K562 (cell line): Measurements from ENCODE around the gene ARHGAP12. TPM values are rescaled to one million over a fixed set of nuclear protein-coding genes. Genes with fewer than 3 reads are reported as not detected.

ENCODE experiments used
- BRF2 ChIP-seq: IDR thresholded peaks from 3 replicates; pipeline ENCODE4 v1.6.1; 2011; ENCODE audit warnings: borderline replicate concordance, mild to moderate bottlenecking; ENCODE audit not compliant: insufficient read length, insufficient read depth
- CBX8 ChIP-seq: fragments of 200-600 bp; sonication (generic); IDR thresholded peaks from 2 replicates; pipeline ENCODE4 v1.6.1; 2012; ENCODE audit warnings: borderline replicate concordance, mixed run types, low read depth, mild to moderate bottlenecking, moderate library complexity, mixed read lengths, low read length, control low read depth, inconsistent platforms; ENCODE audit not compliant: poor library complexity, severe bottlenecking; ENCODE audit errors: extremely low read depth
- CLOCK ChIP-seq: fragments of 250-450 bp; sonication (Bioruptor Pico); IDR thresholded peaks from 2 replicates; pipeline ENCODE4 v1.4.0; 2020; ENCODE audit warnings: mild to moderate bottlenecking, moderate library complexity, borderline replicate concordance
- CTBP1 ChIP-seq: fragments of 450-650 bp; IDR thresholded peaks from 2 replicates; pipeline ENCODE4 v1.6.1; 2016; ENCODE audit warnings: borderline replicate concordance
- DIDO1 ChIP-seq: fragments of 450-650 bp; IDR thresholded peaks from 2 replicates; pipeline ENCODE4 v1.6.1; 2016; ENCODE audit warnings: low read depth, missing biosample characterization, missing genetic modification characterization
- E2F8 ChIP-seq: fragments of 450-650 bp; IDR thresholded peaks from 2 replicates; pipeline ENCODE4 v1.7.1; 2018; ENCODE audit warnings: mild to moderate bottlenecking, low read depth; ENCODE audit not compliant: partially characterized antibody
- HBP1 ChIP-seq: fragments of 450-650 bp; formaldehyde crosslinking; IDR thresholded peaks from 2 replicates; pipeline ENCODE4 v1.4.0; 2022; ENCODE audit warnings: missing genetic modification characterization
- KDM2B ChIP-seq: fragments of 250-450 bp; sonication (Bioruptor Pico); IDR thresholded peaks from 2 replicates; pipeline ENCODE4 v1.8.0; 2021; ENCODE audit warnings: mild to moderate bottlenecking, moderate library complexity
- MNT ChIP-seq, 2 experiments: fragments of 450-650 bp; conservative IDR thresholded peaks; 2 replicates each; pipeline ENCODE4 v1.6.1; 2017; ENCODE audit warnings: mild to moderate bottlenecking in 2 of 2, moderate library complexity in 2 of 2
- MTF1 ChIP-seq: fragments of 250-450 bp; sonication (Bioruptor Pico); IDR thresholded peaks from 2 replicates; pipeline ENCODE4 v1.9.0; 2021; ENCODE audit warnings: moderate library complexity, mild to moderate bottlenecking, inconsistent platforms, borderline replicate concordance
- NFE2L1 ChIP-seq: fragments of 450-650 bp; IDR thresholded peaks from 2 replicates; pipeline ENCODE4 v1.6.1; 2016; ENCODE audit warnings: missing genetic modification characterization, low read depth, mild to moderate bottlenecking, missing compliant biosample characterization, moderate library complexity, borderline replicate concordance
- PURB ChIP-seq: sonication (generic); formaldehyde crosslinking; IDR thresholded peaks from 2 replicates; pipeline ENCODE4 v1.9.0; 2021; ENCODE audit warnings: low read depth, mild to moderate bottlenecking, missing genetic modification reagents
- SMARCA5 ChIP-seq: fragments of 450-650 bp; IDR thresholded peaks from 2 replicates; pipeline ENCODE4 v1.6.1; 2016
- SRSF7 ChIP-seq: fragments of 200-400 bp; formaldehyde crosslinking; optimal IDR thresholded peaks from 2 replicates; pipeline ENCODE3; 2017; ENCODE audit warnings: mild to moderate bottlenecking, low read depth, low read length
- TCFL5 ChIP-seq: fragments of 250-450 bp; sonication (Bioruptor Pico); conservative IDR thresholded peaks from 2 replicates; pipeline ENCODE4 v1.6.1; 2021; ENCODE audit warnings: mild to moderate bottlenecking, moderate library complexity, matching md5 sums
- ZKSCAN1 ChIP-seq: fragments of 150-350 bp; IDR thresholded peaks from 2 replicates; pipeline ENCODE4 v1.6.1; 2016; ENCODE audit warnings: low read depth, low read length
- ZNF217 ChIP-seq: sonication (generic); formaldehyde crosslinking; IDR thresholded peaks from 2 replicates; pipeline ENCODE4 v1.8.0; 2022; ENCODE audit warnings: mild to moderate bottlenecking, missing genetic modification reagents
- polyA plus RNA-seq, 8 experiments: library from polyadenylated mRNA; depleted of rRNA in 4 of 8; stranded (reverse) in 5 of 8; unstranded in 3 of 8; fragments of >200 nt; fragmentation: Nextera tagmentation in 2 of 8; fragmentation: Illumina TruSeq in 1 of 8; extraction: Ambion mirVana in 2 of 8; extraction: Trizol in 1 of 8; gene quantifications; 2 replicates each; pipeline versions ENCODE4 v1.2.1 to v1.2.3, GENCODE V29; 2011 to 2014; ENCODE audit warnings: inconsistent platforms in 1 of 8, missing spikeins in 1 of 8
- total RNA-seq, 7 experiments: library from RNA; depleted of rRNA in 6 of 7; stranded (reverse); fragments of >200 nt in 6 of 7; fragmentation: Illumina TruSeq in 2 of 7; extraction: Trizol in 2 of 7; gene quantifications; 2 replicates each; pipeline versions ENCODE4 v1.2.1 to v1.2.3, GENCODE V29; 2011 to 2021; ENCODE audit warnings: low replicate concordance in 1 of 7

ARHGAP12 gene
- total and polyA plus RNA-seq, 9 of the 15 experiments (the other 6 are each of a cell fraction or from before 2014, with no cell fraction given) = 4.4 to 18.7 (median 10.1) TPM

GRCh38 chr10:31972519-31973041 lies 43.9 kb upstream of the ARHGAP12 start (continued):
- TF ChIP-seq MNT (conservative IDR thresholded peaks at IDR 0.05) (peak; percentile 41 to 80; a peak in 1 of 4 replicates), PURB (CRISPR knock-in tag) (no peak), SRSF7 (no peak), MTF1 (CRISPR knock-in tag) (no peak), BRF2 (no peak), DIDO1 (no peak), CTBP1 (peak; percentile 99), SMARCA5 (peak; percentile 78; the same call in 1 of the 2 replicates), ZKSCAN1 (peak; percentile 73), NFE2L1 (tag) (no peak), CBX8 (no peak), HBP1 (CRISPR knock-in tag) (no peak), TCFL5 (CRISPR knock-in tag) (no peak), ZNF217 (CRISPR knock-in tag) (no peak), CLOCK (CRISPR knock-in tag) (no peak), E2F8 (peak; percentile 69), KDM2B (CRISPR knock-in tag) (no peak)
